Head of caudate nucleus (tissue), 42 donors: ENCODE results near the gene METTL5.

Experiments
- DNase-seq, 42 donors: peaks; one replicate each; pipeline versions ENCODE4 v3.0.0 to v3.0.0-alpha.2; 2020 to 2021; ENCODE audit warnings: mixed read lengths in 7 of 42
- intact Hi-C: fragments of 100-400 bp; cut with DNase I; formaldehyde crosslinking; loops from one replicate; pipeline ENCODE4 v1.15.0; 2022

METTL5 gene

DNA sequence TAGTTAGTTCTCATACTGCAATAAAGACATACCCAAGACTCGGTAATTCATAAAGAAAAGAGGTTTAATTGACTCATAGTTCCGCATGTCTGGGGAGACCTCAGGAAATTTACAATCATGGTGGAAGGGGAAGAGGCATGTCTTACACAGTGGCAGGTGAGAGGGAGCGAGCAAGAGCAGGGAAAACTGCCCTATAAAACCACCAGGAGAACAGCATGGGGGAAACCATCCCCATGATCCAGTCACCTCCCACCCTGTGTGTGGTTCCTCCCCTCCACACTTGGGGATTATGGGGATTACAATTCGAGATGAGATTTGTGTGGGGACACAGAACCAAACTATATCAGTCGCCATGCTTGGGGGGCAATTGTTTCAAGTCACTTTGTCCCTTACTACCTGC lies 27.1 kb downstream of the METTL5 start:
- intact Hi-C loops = no loop called here
- DNase-seq = no peak

DNA sequence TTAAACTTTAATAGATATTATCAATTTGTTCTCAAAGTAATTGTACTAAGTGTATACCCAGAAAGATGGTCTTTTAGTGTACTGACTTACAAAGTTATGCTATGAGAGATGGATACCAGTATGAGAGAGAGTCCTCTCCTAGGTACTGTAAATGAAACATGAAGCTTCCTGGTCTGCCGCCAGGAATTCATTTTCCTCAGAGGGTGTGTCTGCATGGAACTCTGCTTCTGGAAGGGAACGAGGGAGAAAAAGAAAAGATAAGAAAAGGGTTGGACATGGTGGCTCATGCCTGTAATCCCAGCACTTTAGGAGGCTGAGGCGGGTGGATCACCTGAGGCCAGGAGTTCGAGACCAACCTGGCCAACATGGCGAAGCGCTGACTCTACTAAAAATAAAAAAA lies 28.3 kb downstream of the METTL5 start:
- no peak for DNase-seq
- intact Hi-C loops = no loop called here

DNA sequence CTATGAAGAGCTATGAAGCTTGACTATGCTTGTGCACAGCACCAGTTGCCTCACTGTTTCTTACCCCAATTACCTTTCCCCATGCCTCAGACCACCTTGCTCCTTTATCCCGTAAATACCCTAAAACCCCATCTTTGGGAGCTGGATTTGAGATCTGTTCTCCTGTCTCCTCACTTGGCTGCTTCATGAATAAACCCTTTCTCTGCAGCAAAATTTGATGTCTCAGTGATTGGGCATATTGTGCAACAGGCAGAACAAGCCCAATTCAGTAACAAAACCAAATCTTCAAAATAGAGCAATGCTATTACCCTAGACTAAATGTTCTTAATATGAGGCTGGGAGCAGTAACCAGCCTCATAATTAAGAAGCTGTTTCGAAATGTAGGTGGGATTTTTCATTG lies 29.5 kb downstream of the METTL5 start:
- intact Hi-C loops = no loop called here
- DNase-seq = no peak

DNA sequence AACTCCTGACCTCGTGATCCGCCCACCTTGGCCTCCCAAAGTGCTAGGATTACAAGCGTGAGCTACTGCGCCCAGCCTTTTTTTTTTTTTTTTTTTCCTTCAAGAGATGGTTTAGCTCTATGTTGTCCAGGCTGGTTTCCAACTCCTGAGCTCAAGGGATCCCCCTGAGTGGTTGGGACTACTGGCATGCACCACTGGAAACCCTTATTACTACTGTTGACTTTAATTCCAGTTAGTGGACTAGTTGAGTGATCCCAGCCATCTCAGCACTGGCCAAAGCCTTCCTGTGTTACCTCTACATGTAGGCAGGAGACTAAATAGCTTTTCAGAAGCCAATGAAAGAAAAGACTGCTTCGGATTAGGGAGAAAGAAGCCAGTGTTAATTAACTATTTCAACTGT lies 34.1 kb downstream of the METTL5 start:
- intact Hi-C loops = no loop called here

DNA sequence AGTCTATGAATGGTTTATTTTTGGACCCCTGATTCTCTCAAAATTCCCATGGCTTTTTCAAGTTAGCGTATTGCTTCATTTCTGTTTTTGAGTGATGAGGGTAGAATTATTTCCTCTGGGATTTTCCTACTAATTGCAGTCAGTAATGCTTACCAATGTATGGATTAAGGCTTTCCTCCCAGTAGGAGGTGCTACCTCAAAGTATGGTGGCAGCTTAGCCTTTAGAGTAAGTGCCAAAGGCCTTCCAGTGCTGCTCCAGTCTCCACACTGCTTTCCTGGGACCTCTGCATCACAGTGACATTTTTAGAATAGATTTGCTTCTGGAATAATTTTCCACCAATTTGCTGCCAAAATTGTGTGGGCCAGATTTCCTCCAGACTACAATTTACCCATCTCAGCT lies 42.2 kb downstream of the METTL5 start:
- intact Hi-C loops = no loop called here
- no peak for DNase-seq

More for the DNA sequence above, 34.1 kb downstream of the METTL5 start:
- DNase-seq = no peak

DNA sequence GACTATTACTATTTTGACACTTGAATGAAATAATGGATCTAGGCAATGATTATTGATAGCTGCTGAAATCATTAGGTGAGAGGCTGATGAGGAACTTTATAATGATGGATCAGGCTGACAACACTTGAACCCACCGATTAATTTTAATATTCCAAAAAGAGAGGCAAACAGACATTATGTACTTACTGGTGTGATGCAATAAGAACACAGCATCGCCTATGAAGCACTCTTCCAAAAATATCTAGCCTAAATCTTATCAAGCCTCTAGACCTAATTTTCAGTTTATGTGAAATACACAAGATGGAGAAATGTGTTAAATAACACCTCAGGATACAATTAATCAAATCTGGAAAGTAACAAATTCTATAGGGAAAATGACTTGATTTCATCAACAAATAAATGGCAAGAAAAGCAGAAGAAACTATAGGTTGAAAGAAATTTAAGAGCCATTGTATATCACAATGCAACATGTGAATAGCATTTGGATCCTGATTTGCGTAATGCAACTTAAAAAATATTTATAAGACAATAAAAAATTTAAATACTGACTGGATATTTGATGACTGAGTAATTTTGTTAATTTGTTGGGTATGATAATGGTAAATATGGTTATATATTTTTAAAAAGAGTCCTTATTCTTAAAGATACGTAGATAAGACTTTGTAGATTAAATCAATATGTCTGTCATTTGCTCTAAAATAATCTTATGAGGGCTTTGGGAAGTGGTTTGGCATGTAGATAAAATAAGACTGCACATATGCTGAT lies 43.3 kb downstream of the METTL5 start:
- intact Hi-C loops = no loop called here
- DNase-seq = no peak

DNA sequence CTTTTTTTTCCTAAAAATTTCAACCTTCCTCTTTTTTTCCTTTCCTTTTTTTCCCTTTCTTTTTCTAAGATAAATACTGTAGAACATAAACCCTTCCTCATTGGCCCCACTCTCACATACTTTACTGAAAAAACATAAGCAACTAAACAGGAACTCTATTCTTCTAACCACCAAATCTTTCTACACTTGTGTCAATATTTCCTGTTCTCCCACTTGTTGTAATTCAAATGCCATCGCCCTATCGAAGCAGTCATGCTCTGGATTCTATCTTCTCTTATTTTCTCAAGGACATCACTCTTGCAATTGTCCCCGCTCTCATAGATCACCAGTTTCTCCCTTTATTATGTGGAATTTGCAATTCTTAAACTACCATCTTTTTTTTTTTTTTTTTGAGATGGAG lies 46.3 kb downstream of the METTL5 start:
- intact Hi-C loops = no loop called here
- DNase-seq = no peak

DNA sequence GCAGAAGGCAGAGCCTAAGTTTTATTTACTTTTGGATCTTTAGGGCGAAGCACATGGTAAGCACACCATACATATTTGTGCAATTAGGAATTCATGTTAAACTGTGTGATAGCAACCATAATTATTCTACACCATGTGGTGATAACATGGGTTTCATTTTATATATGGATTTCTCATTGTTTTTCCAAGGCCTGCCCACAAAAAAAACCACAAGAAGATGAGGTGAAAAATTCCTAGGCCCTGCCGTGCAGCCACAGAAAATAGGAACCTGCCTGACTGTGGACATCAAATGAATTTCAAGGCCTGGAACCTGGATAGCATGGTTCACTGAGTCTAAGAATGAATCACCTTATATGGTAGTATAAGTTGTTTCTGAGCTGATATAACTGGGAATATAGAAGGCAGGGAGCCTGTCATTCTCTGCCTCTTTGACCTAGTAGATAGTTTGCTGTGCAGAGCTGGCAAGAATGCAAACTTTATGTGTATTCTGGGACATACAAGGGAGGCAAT lies 48.4 kb downstream of the METTL5 start:
- DNase-seq = no peak
- intact Hi-C loops = no loop called here

DNA sequence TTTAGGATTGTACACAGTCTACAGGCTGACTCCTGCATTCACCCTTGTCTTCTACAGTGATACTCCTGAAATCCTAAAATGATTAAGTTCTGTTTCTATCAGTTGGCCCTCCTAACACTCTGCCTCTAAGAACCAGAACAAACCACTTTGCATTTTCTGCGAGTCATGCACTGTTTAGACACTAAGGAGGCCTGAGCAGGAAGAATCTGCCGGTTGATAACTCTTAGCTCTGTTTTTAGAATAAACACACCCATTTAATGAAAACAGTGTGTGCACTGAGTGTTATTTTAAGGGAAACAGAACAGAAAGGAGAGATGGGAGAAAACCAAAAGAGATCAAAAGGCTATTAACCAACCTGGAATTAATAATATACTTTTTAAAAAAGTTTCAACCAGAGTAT lies 48.9 kb downstream of the METTL5 start:
- DNase-seq = no peak
- intact Hi-C loops = no loop called here

DNA sequence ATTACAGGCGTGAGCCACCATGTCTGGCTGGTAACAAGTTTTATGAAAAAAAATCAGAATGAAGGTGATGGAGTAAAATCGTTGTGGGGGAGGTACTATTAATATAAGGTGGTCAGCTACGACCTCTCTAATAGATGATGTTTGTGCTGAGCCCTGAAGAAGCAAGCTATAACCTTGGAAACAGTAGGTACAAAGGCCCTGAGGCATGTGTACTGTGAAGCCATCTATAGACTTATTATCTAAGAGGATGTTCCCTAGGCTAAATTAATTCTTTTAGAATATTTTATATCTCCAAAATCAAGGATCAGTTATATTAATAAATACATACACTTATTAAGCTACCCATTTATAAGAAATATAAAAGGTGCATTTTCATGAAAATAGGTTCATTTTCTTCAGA lies 49.4 kb downstream of the METTL5 start:
- intact Hi-C loops = no loop called here

DNA sequence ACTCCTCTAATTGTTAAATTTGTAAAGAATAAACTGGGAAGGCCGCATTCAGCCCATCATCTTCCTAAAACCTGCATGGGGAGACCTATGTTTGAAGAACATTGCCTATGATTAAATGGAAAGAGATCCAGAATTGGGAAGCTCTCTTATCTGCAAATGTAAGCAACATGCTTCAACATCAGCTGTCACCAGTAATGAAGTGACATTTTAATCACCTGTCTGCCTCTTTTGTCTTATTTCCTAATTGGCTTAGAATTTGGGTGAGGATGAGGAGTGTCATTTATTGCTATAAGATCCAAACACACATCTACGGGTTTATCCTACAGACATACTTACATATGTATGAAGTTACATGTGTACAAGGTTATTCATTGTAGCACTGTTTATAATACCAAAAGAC lies 52.1 kb downstream of the METTL5 start:
- no peak for DNase-seq
- intact Hi-C loops = no loop called here

More for the DNA sequence above, 49.4 kb downstream of the METTL5 start:
- DNase-seq = no peak

DNA sequence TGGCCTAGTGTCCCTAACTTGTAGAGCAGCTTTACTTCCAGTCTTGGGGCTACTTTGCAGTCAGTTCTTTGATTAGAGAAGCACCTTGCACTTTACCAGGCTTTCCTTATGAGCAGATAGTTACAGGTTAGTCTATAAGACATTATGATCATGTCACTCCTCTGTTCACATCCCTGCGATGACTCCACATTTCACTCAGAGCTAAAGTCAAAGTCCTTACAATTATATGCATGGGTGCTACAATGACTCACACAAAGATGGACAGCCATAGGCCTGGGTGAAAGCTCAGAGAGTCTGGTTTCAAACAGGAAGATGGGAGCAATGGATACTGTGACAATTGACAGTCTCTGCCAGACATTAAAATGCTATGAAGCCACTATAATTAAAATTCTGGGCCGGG lies 53.1 kb downstream of the METTL5 start:
- intact Hi-C loops = no loop called here
- no peak for DNase-seq

DNA sequence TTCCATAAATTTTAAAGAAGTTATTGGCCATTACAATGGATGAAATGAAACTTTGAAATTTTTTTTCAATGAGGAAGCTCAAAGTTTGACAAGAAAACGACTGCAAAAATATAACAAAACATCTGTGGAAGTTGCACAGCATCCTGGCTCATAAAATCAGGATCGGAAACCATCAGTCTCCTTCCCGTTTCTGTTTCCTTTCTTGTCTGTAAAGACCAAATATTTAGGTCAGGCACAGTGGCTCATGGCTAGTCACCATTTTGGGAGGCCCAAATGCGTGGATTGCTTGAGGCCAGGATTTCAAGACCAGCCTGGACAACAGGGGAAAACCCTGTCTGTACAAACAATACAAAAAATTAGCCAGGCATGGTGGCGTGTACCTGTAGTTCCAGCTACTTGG lies 53.7 kb downstream of the METTL5 start:
- no peak for DNase-seq
- intact Hi-C loops = no loop called here

DNA sequence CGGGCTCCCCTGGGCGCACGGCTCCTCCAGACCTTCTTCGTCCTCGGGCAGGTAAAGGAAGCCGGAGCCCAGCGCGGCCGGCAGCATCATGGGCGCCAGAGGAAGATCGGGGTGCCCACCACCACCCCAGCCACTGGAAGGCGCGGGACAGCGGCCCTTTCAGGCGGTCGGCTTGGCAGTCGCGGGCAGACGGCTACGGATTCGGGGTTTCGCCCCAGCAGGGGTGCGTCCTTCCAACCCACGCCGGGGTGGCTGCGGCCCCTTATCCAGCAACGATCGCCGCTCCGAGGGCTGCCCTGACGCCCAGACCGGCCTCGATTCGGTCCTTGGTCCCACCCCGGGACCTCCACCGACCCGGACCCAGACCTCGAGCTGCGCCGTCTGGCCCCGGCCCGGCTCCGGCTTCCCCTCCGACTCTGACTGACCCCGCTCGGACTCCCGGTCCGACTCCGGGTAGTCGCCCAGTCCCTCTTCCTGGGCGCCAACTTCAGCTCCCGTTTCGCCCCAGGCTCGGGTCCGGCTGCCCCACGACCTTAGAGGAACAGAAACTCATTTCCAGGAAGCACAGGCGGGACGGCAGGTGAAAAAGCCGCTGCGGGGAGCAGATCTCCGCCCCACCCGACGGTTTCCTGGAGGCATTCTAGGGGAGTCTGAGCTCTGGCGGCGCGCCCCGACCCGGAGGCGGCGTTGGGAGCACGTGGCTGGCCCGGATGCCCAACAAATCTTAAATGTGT lies 56.3 kb downstream of the METTL5 start:
- intact Hi-C loops = no loop called here
- DNase-seq = peak in 1 of 42 donors; percentile 9

DNA sequence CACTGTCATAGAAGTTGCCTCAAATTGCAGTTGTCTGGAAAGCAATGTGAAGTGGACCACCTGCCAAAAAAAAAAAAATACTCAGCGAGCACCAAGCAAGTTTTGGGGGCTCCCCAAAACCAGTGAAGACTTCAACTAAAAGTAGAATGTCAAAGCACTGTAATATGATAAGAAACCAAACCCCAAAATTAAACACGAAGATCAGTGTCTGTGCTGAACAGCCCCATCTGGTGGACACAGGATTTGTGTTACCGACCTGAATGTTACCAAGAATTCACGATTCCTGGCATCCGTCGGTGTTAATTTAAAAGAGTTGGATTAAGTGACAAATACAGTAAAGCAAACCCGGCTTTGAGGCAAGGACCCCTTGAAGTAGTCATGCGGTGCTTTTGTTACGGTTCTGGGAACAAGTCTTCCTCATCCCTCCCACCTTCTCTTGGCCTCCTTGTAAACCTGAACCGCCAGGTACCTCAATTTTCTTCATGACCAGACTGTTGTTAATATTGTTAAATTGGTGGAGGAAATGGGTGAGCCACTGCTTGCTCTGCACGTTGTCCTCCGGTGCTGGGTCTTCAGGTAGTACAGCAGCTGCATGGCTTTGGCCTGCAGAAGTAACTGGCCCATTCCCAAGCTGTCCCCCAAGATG lies 57.3 kb downstream of the METTL5 start:
- intact Hi-C loops = no loop called here
- peak in 41 of 42 donors; percentile 21 to 88 (median 65) for DNase-seq

DNA sequence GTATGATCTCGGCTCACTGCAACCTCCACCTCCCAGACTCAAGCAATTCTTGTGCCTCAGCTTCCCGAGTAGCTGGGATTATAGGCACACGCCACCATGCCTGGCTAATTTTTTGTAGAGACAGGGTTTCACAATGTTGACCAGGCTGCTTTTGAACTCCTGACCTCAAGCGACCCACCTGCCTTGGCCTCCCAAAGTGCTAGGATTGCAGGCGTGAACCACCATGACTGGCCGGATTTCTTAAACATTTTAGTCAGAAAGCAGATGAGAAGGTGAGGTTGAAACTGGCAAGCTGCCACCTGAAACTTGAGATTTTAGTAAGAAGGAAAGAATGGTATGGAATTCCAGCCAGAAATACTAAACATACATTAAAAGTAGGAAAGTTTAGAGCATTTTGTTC lies 59.2 kb downstream of the METTL5 start:
- intact Hi-C loops = no loop called here

DNA sequence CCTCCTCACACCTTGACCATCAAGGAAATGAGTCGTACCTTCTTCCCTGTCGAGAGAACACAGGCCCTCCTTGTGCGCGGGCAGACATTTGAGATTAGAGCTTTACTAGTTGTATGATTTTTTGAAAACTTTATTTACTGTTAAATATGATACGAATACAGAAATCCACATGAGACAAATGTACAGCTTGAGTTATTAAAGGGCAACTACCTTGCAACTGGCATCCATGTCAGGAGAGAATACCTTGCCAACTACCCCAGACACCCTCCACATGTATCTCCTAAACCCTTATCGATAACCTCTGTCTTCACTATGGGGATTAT lies 62.8 kb downstream of the METTL5 start:
- DNase-seq = no peak
- intact Hi-C loops = no loop called here

More for the DNA sequence above, 59.2 kb downstream of the METTL5 start:
- no peak for DNase-seq
